AG04449 (cell line): ENCODE results near the gene ANXA6.

Source experiments
- CTCF ChIA-PET: fragments of 350-600 bp; formaldehyde crosslinking; extraction: SDS; loops from one replicate; lab custom pipeline; 2021; ENCODE audit warnings: antibody characterized with exemption; lab: Yijun Ruan, JAX
- POLR2A ChIA-PET: fragments of 400-600, 350-600 bp; formaldehyde crosslinking; extraction: SDS; loops from one replicate; lab custom pipeline; 2020; ENCODE audit warnings: antibody characterized with exemption, inconsistent platforms; lab: Yijun Ruan, JAX
- DNase-seq: peaks from one replicate; pipeline ENCODE4 v3.0.0-alpha.2; 2010; ENCODE audit warnings: low read depth, low spot score
- H3K4me3 ChIP-seq: 2 replicates; pipeline ENCODE4 v1.5.1; 2011; ENCODE audit warnings: low read depth, mild to moderate bottlenecking, control low read depth, low read length
- CTCF ChIP-seq: IDR thresholded peaks from one replicate; pipeline ENCODE4 v1.5.1; 2011; ENCODE audit warnings: mild to moderate bottlenecking, moderate library complexity, low read length, control low read depth, inconsistent platforms; ENCODE audit not compliant: insufficient read depth; ENCODE audit errors: missing control alignments

Gene ANXA6

GRCh38 chr5:151167022-151167421, 9.4 kb upstream of the ANXA6 start:
- DNase-seq = no peak
- TF ChIP-seq CTCF = no peak
- POLR2A ChIA-PET = interaction anchor here (0.9 kb wide), 1 partner anchor 71 kb away, joined by 3 read pairs; no protein-coding TSS in a partner anchor
- no peak overlapping the region for H3K4me3 ChIP-seq
- CTCF ChIA-PET = interaction anchor here (0.7 to 11.3 kb wide), 7 partner anchors 9 to 172 kb away, joined by 3 to 232 read pairs (median 107); partner anchors contain the start of gene ANXA6

GRCh38 chr5:151164687-151165392, 7.3 kb upstream of the ANXA6 start:
- ChIA-PET CTCF (interaction anchor here (0.9 to 11.3 kb wide), 37 partner anchors 8 to 602 kb away, joined by 3 to 232 read pairs (median 7); partner anchors contain the start of genes ANXA6, CCDC69 and IRGM), POLR2A (interaction anchor here (0.7 kb wide), 1 partner anchor 162 kb away, joined by 3 read pairs; no protein-coding TSS in a partner anchor)
- peak; percentile 87 for TF ChIP-seq CTCF
- DNase-seq = no peak
- no peak overlapping the region for H3K4me3 ChIP-seq

DNA sequence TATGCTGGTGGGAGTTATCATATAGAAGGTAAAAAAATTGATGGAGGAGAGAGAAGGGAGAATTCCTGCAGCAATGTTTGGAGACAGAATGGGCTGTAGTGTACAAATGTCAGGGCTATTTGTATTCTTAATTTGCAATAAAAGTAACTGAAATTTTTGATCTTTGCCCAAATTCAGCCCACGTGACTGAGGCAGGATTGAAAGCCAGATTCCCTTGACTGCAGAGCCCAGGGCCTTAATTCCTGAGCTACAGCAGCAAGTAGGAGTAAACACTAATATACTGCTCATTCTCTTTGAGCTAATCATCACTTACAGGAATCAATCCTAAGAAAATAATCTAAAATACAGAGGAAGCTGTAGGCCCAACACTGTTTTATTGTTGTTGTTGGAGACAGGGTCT, 5.2 kb upstream of the ANXA6 start:
- no peak for DNase-seq
- H3K4me3 ChIP-seq = no peak overlapping the region
- no peak for TF ChIP-seq CTCF
- ChIA-PET POLR2A (no interaction called here), CTCF (interaction anchor here (0.7 to 11.3 kb wide), 13 partner anchors 14 to 361 kb away, joined by 3 to 232 read pairs (median 30); no protein-coding TSS in a partner anchor)

GRCh38 chr5:151159649-151160373, 2.2 kb upstream of the ANXA6 start:
- TF ChIP-seq CTCF = no peak
- ChIA-PET CTCF (interaction anchor here (0.7 kb wide), 1 partner anchor 31 kb away, joined by 3 read pairs; no protein-coding TSS in a partner anchor), POLR2A (no interaction called here)
- DNase-seq = no peak
- no peak overlapping the region for H3K4me3 ChIP-seq

- POLR2A ChIA-PET = interaction anchor here (0.6 to 1.0 kb wide), 4 partner anchors 31 to 120 kb away, joined by 3 to 5 read pairs (median 4); no protein-coding TSS in a partner anchor
- no peak for DNase-seq
Measured at GRCh38 chr5:151158287-151158661, 695 bp upstream of the ANXA6 start.

More at GRCh38 chr5:151158287-151158661, 695 bp upstream of the ANXA6 start:
- peak overlapping the region; percentile 91 for H3K4me3 ChIP-seq
- no peak for TF ChIP-seq CTCF
- CTCF ChIA-PET = interaction anchor here (0.8 to 4.1 kb wide), 9 partner anchors 7 to 111 kb away, joined by 3 to 16 read pairs (median 6); no protein-coding TSS in a partner anchor
